Epidermal melanocyte (primary cell): ENCODE measurements around the gene TCP11L1.
"Not testable (repeated sequence)": the region's sequence is repeated elsewhere in the genome, so short reads cannot be mapped to it uniquely, and the experiment has no call there.

Source experiments
- DNase-seq: peaks from one replicate; pipeline ENCODE4 v3.0.0; 2011; ENCODE audit warnings: low spot score; ENCODE audit not compliant: insufficient read length

Gene TCP11L1

DNA sequence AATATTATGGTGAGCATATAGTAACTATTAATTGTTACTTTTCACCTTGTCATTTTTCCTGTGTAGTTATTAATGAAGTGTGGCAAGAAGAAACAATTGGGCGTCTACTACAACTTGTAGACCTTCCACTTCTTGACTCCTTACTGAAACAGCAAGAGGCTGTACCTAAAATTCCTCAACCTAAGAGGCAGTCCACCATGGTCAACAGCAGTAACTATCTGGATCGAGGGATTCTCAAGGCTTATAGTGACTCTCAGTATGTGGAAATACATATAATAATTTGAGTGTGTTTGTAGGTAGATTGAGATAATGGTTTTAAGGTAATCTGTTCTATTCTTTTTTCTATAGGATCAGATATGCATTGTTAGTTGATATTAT, 10.8 kb upstream of the TCP11L1 start:
- no peak for DNase-seq

- not testable (repeated sequence) for DNase-seq
These were observed 10.2 kb upstream of the TCP11L1 start for GRCh38 chr11:33029218-33029617.

GRCh38 chr11:33033493-33033892, 5.9 kb upstream of the TCP11L1 start:
- DNase-seq = no peak

- DNase-seq = no peak
These were observed 4.4 kb upstream of the TCP11L1 start for GRCh38 chr11:33035011-33035410.

- no peak for DNase-seq
These were observed 875 bp downstream of the TCP11L1 start for GRCh38 chr11:33040033-33040861.

GRCh38 chr11:33040862-33041453, 1.6 kb downstream of the TCP11L1 start:
- no peak for DNase-seq

GRCh38 chr11:33043221-33043830, 4.0 kb downstream of the TCP11L1 start:
- DNase-seq = no peak

GRCh38 chr11:33044285-33044756, 4.9 kb downstream of the TCP11L1 start:
- DNase-seq = no peak

- DNase-seq = no peak
These were observed 6.3 kb downstream of the TCP11L1 start for GRCh38 chr11:33045551-33046255.

DNA sequence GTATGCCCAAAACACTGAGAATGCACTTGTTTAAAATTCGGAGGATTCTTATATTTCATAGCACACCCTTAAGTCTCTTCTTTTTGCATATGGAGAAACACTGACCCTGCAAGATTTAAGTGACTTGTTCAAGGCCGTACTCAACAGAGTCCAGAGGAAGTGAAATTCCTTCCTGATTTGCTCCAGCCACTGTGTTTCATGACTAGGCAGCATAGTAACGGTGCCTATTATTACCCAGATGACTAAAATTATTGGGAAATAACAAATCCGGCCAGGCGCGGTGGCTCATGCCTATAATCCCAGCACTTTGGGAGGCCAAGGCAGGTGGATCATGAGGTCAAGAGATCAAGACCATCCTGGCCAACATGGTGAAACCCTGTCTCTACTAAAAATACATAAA, 9.3 kb downstream of the TCP11L1 start:
- not testable (repeated sequence) for DNase-seq

DNA sequence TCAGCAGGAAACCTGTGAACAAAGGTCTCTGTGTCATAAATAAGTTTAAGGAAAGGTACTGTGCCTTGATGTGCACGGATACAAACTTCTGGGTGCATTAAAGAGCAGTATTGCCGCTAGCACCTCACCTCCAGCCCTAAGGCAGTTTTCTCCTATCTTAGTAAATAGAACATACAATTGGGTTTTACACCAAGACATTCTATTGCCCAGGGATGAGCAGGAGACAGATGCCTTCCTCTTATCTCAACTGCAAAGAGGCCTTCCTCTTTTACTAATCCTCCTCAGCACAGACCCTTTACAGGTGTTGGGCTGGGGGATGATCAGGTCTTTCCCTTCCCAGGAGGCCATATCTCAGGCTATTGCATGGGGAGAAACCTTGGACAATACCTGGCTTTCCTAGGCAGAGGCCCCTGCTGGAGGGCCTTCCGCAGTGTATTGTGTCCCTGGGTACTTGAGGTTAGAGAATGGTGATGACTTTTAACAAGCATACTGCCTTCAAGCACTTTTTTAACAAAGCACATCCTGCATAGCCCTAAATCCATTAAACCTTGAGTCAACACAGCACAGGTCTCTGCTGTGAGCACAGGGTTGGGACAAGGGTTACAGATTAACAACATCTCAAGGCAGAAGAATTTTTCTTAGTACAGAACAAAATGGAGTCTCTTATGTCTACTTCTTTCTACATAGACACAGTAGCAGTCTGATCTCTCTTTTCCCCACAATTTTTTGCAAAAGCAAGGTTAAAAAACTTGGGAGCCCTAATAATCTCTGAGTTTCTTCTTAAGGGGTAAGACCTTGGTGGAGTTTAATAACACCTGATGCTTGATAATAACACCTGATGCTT, 10.4 kb downstream of the TCP11L1 start:
- not testable (repeated sequence) for DNase-seq

- no peak for DNase-seq
These were observed 12.9 kb downstream of the TCP11L1 start for GRCh38 chr11:33052231-33052630.

- DNase-seq = no peak
These were observed 16.0 kb downstream of the TCP11L1 start for GRCh38 chr11:33055375-33055774.

GRCh38 chr11:33057284-33057683, 17.9 kb downstream of the TCP11L1 start:
- no peak for DNase-seq

DNA sequence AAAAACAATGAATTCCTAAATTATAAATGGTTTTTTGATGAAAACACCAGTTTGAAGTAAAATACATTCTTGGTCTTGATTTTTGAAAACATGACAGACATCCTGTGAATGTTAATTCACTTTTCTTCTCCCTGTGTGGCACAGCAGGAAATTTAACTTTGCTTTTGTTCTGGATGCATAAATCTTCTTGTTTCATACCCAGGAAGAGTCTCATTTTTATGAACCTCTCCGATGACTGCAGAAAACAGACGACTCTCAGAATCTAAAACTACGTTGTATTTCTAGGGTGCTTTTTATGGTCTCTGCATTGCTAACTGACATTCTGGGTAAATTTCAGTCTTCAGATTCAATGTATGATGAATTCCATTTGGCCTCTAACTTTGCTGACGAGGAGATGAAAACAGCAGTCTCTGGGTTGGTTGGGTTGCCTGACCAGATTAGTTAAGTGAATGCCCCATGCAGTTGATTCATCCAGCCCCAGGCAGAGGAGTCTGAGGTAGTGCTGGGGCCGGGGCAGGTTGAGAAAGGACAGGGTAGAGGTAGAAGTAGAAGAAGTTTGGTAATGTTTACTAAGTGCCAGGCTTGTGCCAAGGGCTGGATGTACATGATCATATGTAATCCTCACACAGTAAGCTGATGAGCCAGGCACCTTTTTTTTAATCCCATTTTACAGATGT, 20.1 kb downstream of the TCP11L1 start:
- no peak for DNase-seq

GRCh38 chr11:33060271-33060670, 20.9 kb downstream of the TCP11L1 start:
- DNase-seq = no peak

DNA sequence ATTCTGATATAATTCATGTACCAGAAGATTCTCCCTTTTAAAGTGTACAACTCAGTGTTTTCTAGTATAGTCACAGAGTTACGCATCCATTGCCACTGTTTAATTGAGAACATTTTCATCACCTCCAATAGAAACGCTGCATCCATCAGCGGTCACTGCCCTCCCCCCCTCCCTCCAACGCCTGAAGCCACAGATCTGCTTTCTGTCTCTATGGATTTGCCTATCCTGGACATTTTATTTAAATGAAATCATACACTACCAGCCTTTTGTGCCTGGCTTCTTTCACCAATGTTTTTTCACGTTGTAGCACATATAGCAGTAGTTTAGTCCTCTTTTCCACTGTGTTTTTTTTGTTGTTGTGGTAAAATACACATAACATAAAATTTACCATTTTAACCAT, 22.8 kb downstream of the TCP11L1 start:
- no peak for DNase-seq

DNA sequence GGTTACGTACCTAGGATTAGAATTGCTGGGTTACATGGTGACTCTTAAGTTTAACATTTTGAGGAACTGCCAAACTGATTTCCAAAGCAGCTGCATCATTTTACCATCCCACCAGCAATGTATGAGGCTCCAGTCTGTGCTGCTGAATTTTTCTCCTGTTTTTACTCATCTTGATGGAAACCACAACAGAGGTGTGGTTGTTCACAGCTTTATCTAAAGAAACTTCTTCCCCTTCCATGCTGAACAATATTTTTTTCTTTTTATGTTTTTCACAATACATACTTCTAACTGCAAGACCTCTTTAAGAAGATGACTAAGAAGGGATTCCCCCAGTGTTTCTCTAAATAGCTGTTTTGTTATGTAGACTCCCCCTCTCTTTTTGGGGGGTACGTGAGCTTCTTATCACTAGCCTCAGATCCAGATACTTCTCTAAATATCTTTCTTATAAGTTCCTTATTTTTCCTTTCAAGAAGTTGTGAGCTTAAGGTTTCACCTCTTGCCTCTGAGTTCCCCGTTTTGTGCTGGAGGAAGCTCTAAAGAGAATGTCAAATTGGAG, 24.0 kb downstream of the TCP11L1 start:
- DNase-seq = no peak

DNA sequence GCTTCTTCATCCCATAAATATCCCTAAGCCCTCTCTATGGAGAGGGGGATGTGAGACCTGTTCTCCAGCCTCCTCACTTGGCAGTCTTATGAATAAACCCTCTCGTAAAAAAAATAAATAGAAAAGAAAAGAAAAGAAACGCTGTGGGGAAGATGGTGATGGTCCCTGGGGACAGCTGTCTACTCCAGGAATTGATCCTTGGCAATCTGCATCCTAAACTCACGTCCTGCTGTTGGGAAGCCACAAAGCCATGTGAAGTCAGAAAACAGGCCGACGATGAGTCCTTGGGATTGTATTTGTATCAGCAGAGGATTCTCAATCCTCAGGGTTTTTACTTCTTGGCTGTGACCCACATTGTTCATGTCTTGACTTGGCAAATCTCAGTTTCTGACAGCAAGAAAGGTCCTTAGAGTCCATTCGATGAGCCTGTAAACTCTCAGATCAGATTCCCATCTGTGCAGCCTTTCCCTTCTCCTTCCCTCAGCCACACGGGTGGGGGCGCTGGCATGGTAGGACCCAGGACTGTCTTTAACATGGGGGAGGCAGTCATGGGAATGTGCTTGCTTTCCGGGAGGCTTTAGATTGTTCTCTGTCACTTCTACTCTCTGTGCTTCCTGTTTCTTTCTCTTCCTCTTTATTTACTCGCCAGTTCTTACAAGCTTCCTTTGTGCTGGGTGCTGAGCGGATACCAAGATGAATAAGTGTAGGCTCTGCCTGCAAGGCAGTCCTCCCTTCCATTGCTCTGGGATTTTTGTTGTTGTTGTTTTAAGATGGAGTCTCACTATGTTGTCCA, 24.9 kb downstream of the TCP11L1 start:
- DNase-seq = no peak
